HCT116 (cell line): Measurements from ENCODE around the gene CCL13. TPM values are rescaled to one million over a fixed set of nuclear protein-coding genes. Genes with fewer than 3 reads are reported as not detected.

Experiments
- ATAC-seq: fragments of 200-7000 bp; cut with Tn5 transposase; 2 replicates; pipeline ENCODE4 v1.9.1; 2020; ENCODE audit warnings: mild to moderate bottlenecking, moderate library complexity
- BruUV-seq: library from RNA; stranded (reverse); fragments of 400-500 nt; replicated peaks from 2 replicates; lab custom pipeline; 2021; lab: Mats Ljungman, UMichigan
- CTCF ChIA-PET: fragments of 300-600 bp; sonication (Branson Sonifier 250); formaldehyde crosslinking; loops from one replicate; lab custom pipeline; 2021; ENCODE audit warnings: antibody characterized with exemption; lab: Charles Lee
- POLR2A ChIA-PET: fragments of 300-600, 350-600 bp; sonication (Branson Sonifier 250); formaldehyde crosslinking; loops from one replicate; lab custom pipeline; 2021; ENCODE audit warnings: antibody characterized with exemption; lab: Charles Lee
- RAD21 ChIA-PET, 2 experiments: fragments of 300-600 bp; sonication (Branson Sonifier 250); formaldehyde crosslinking; loops; one replicate each; lab custom pipeline; 2023; ENCODE audit warnings: low total read pairs in 2 of 2; ENCODE audit not compliant: uncharacterized antibody in 2 of 2, unreplicated experiment in 2 of 2, low non-redundant PET in 1 of 2; lab: Charles Lee
- DNase-seq: peaks from one replicate; pipeline ENCODE4 v3.0.0-alpha.2; 2010; ENCODE audit warnings: low read depth, low spot score
- H2AFZ ChIP-seq: fragments of 200-600 bp; shearing (Covaris generic), sonication (generic); 2 replicates; pipeline ENCODE4 v1.6.1; 2017; ENCODE audit warnings: low read depth, mixed run types, mixed read lengths, antibody characterized with exemption, low read length; ENCODE audit not compliant: poor library complexity, severe bottlenecking
- H3K27ac ChIP-seq: 2 replicates; pipeline ENCODE4 v1.5.1; 2012; ENCODE audit warnings: low read depth, low read length
- H3K27me3 ChIP-seq: fragments of 200-600 bp; sonication (generic); 2 replicates; pipeline ENCODE4 v1.6.1; 2016; ENCODE audit warnings: mixed run types, low read length, mixed read lengths; ENCODE audit not compliant: insufficient read depth
- H3K36me3 ChIP-seq, 2 experiments: fragments of 200-500 bp in 1 of 2; fragments of 200-600 bp in 1 of 2; sonication (Bioruptor generic) in 1 of 2; sonication (generic) in 1 of 2; 2 replicates each; pipeline versions ENCODE4 v1.5.1 to v1.6.1; 2014 to 2016; ENCODE audit warnings: low read length in 2 of 2, inconsistent platforms in 1 of 2, mixed read lengths in 1 of 2, mixed run types in 1 of 2; ENCODE audit not compliant: insufficient read depth in 2 of 2, control insufficient read depth in 1 of 2
- H3K4me1 ChIP-seq, 2 experiments: fragments of 200-600 bp in 1 of 2; sonication (generic) in 1 of 2; 2 replicates each; pipeline versions ENCODE4 v1.5.1 to v1.6.1; 2012 to 2017; ENCODE audit warnings: low read length in 2 of 2, inconsistent platforms in 1 of 2, mild to moderate bottlenecking in 1 of 2, mixed read lengths in 1 of 2, mixed run types in 1 of 2, moderate library complexity in 1 of 2; ENCODE audit not compliant: insufficient read depth in 2 of 2, control insufficient read depth in 1 of 2
- H3K4me2 ChIP-seq: fragments of 200-600 bp; sonication (generic); 2 replicates; pipeline ENCODE4 v1.6.1; 2017; ENCODE audit warnings: mixed run types, low read length, mixed read lengths
- H3K4me3 ChIP-seq, 2 experiments: fragments of 200-600 bp in 1 of 2; sonication (generic) in 1 of 2; replicated peaks in 1 of 2; 2 replicates each; pipeline ENCODE4 v1.5.1; 2011 to 2016; ENCODE audit warnings: low read length in 2 of 2, control low read depth in 1 of 2, low read depth in 1 of 2, mild to moderate bottlenecking in 1 of 2, mixed read lengths in 1 of 2, mixed run types in 1 of 2
- H3K79me2 ChIP-seq: fragments of 200-600 bp; sonication (generic); 2 replicates; pipeline ENCODE4 v1.6.1; 2017; ENCODE audit warnings: mild to moderate bottlenecking, mixed run types, low read length, moderate library complexity, mixed read lengths; ENCODE audit not compliant: insufficient read depth
- H3K9ac ChIP-seq: fragments of 200-600 bp; sonication (generic); 2 replicates; pipeline ENCODE4 v1.6.1; 2016; ENCODE audit warnings: low read length, mixed read lengths
- H3K9me2 ChIP-seq: fragments of 200-600 bp; sonication (generic), shearing (Covaris generic); 2 replicates; pipeline ENCODE4 v1.6.1; 2017; ENCODE audit warnings: mixed run types, mild to moderate bottlenecking, moderate library complexity; ENCODE audit not compliant: insufficient read depth
- H3K9me3 ChIP-seq, 2 experiments: fragments of 200-500 bp in 1 of 2; fragments of 200-600 bp in 1 of 2; sonication (Bioruptor generic) in 1 of 2; sonication (generic) in 1 of 2; 2 replicates each; pipeline ENCODE4 v1.6.1; 2014 to 2017; ENCODE audit warnings: low read length in 2 of 2, mixed read lengths in 2 of 2, inconsistent platforms in 1 of 2, low read depth in 1 of 2, mild to moderate bottlenecking in 1 of 2, mixed run types in 1 of 2, moderate library complexity in 1 of 2; ENCODE audit not compliant: control insufficient read depth in 1 of 2, insufficient read depth in 1 of 2
- H4K20me1 ChIP-seq: fragments of 200-600 bp; sonication (generic), shearing (Covaris generic); 2 replicates; pipeline ENCODE4 v1.6.1; 2017; ENCODE audit warnings: mixed run types, mild to moderate bottlenecking, moderate library complexity; ENCODE audit not compliant: insufficient read depth
- CBX3 ChIP-seq: IDR thresholded peaks from 2 replicates; pipeline ENCODE4 v1.6.1; 2012; ENCODE audit warnings: low read depth
- CEBPB ChIP-seq: IDR thresholded peaks from 2 replicates; pipeline ENCODE4 v1.6.1; 2012; ENCODE audit warnings: low read depth
- EGR1 ChIP-seq: IDR thresholded peaks from 2 replicates; pipeline ENCODE4 v1.6.1; 2012; ENCODE audit warnings: low read depth
- FOSL1 ChIP-seq: IDR thresholded peaks from 2 replicates; pipeline ENCODE4 v1.6.1; 2012; ENCODE audit warnings: low read depth
- JUND ChIP-seq: IDR thresholded peaks from 2 replicates; pipeline ENCODE4 v1.6.1; 2012
- POLR2A ChIP-seq: IDR thresholded peaks from 2 replicates; pipeline ENCODE4 v1.7.0; 2011; ENCODE audit warnings: borderline replicate concordance; ENCODE audit not compliant: insufficient read depth, insufficient read length; ENCODE audit errors: extremely low read depth
- POLR2AphosphoS5 ChIP-seq: IDR thresholded peaks from 2 replicates; pipeline ENCODE4 v1.6.1; 2011; ENCODE audit warnings: mild to moderate bottlenecking, low read depth, low read length, moderate library complexity
- REST ChIP-seq: IDR thresholded peaks from 2 replicates; pipeline ENCODE4 v1.6.1; 2012; ENCODE audit warnings: low read depth
- SP1 ChIP-seq: IDR thresholded peaks from 2 replicates; pipeline ENCODE4 v1.6.1; 2012; ENCODE audit warnings: low read depth
- SRF ChIP-seq: IDR thresholded peaks from 2 replicates; pipeline ENCODE4 v1.6.1; 2012; ENCODE audit warnings: low read depth
- YY1 ChIP-seq: IDR thresholded peaks from 2 replicates; pipeline ENCODE4 v1.6.1; 2011; ENCODE audit warnings: low read length, low read depth, moderate library complexity, mild to moderate bottlenecking; ENCODE audit not compliant: insufficient replicate concordance; ENCODE audit errors: extremely low read depth
- ZBTB33 ChIP-seq: IDR thresholded peaks from 2 replicates; pipeline ENCODE4 v1.6.1; 2011; ENCODE audit warnings: mild to moderate bottlenecking, low read length, moderate library complexity; ENCODE audit not compliant: insufficient replicate concordance; ENCODE audit errors: extremely low read depth
- ZNF274 ChIP-seq: fragments of 200-500 bp; sonication (Bioruptor generic); IDR thresholded peaks from 2 replicates; pipeline ENCODE4 v1.6.1; 2014; ENCODE audit warnings: mild to moderate bottlenecking, low read depth, low read length, inconsistent platforms
- intact Hi-C: fragments of 100-400 bp; cut with micrococcal nuclease; formaldehyde crosslinking; loops from 2 replicates; pipeline ENCODE4 v1.10.0; 2022
- total RNA-seq: library from RNA; stranded (reverse); gene quantifications from one replicate; pipeline ENCODE4 v1.2.1, GENCODE V29; 2021; ENCODE audit not compliant: unreplicated experiment

Gene CCL13
- total RNA-seq, 1 experiment from 2014 or later, result not detected

- Histone ChIP-seq H3K36me3 (no peaks in the 10 kb centered on the region), H3K9me2 (no peaks in the 10 kb centered on the region), H3K4me1 (no peaks in the 10 kb centered on the region), H3K9ac (no peak overlapping the region), H2AFZ (no peak overlapping the region), H3K4me3 (no peak overlapping the region), H3K4me2 (no peak overlapping the region), H4K20me1 (no peaks in the 10 kb centered on the region), H3K9me3 (no peaks in the 10 kb centered on the region), H3K27ac (no peak overlapping the region), H3K27me3 (no peaks in the 10 kb centered on the region), H3K79me2 (no peaks in the 10 kb centered on the region)
- CTCF ChIA-PET, result interaction anchor here (1.2 kb wide), 1 partner anchor 55 kb away, joined by 4 read pairs; no protein-coding TSS in a partner anchor
- DNase-seq, result no peak
- intact Hi-C loops, result no loop called here
- no peak for TF ChIP-seq JUND
- TF ChIP-seq CBX3, result no peak
- TF ChIP-seq ZNF274, result no peak
- no peak for TF ChIP-seq POLR2A
- no peak for TF ChIP-seq CEBPB
- TF ChIP-seq ZBTB33, result no peak
- TF ChIP-seq EGR1, result no peak
- TF ChIP-seq YY1, result no peak
- TF ChIP-seq SP1, result no peak
- no peak for TF ChIP-seq FOSL1
- no peak for TF ChIP-seq SRF
- TF ChIP-seq REST, result no peak
- no peak for TF ChIP-seq POLR2AphosphoS5
- no peak for ATAC-seq
- POLR2A ChIA-PET, result no interaction called here
- no TSS peak for BruUV-seq
- RAD21 ChIA-PET, result no interaction called here
These were observed 49.2 kb upstream of the CCL13 start for GRCh38 chr17:34307110-34307509.
